ENCODE results near the gene TYW1.
A peak's percentile ranks its signal among the peaks of the same experiment; 100 is the strongest.
"Not testable (repeated sequence)": the region's sequence is repeated elsewhere in the genome, so short reads cannot be mapped to it uniquely, and the experiment has no call there.

The TYW1 gene, protein sequence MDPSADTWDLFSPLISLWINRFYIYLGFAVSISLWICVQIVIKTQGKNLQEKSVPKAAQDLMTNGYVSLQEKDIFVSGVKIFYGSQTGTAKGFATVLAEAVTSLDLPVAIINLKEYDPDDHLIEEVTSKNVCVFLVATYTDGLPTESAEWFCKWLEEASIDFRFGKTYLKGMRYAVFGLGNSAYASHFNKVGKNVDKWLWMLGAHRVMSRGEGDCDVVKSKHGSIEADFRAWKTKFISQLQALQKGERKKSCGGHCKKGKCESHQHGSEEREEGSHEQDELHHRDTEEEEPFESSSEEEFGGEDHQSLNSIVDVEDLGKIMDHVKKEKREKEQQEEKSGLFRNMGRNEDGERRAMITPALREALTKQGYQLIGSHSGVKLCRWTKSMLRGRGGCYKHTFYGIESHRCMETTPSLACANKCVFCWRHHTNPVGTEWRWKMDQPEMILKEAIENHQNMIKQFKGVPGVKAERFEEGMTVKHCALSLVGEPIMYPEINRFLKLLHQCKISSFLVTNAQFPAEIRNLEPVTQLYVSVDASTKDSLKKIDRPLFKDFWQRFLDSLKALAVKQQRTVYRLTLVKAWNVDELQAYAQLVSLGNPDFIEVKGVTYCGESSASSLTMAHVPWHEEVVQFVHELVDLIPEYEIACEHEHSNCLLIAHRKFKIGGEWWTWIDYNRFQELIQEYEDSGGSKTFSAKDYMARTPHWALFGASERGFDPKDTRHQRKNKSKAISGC

DNA sequence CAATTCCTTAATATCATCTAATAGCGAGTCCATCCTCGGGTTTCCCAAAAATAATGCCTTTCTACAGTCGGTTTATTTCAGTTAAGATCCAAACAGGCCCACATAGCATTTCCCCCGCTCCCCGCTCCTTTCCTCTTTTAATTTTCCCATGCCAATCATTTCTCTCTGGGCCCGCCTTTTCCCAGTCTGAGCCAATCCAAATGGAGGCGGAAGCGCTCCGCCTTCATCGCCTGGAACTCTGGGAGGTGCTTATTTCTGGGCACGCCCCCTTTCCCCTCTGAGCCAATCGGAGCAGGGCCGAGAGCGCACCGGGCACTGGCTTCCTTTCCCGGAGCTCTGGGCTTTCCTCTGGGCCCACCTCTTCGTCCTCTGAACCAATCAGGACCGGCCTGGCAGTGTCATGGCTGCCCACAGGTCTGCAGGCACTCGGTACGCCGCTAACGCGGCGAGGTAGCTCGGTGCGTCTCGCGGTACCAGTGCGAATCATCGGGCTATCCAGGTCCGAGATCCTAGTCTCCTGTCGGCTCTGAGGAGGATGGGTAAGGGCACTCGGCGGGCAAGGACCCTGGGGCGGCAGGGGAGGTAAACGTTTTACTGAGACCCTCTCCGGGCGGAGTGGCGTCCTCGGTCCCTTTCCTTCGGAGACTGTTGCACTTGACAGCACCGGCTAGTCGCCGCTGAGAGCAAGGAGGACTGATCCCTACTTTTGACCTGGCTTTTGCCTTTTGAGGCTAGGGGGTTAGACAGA lies at the start of gene TYW1:
Gene TYW1 (plus strand): TSS at position 390 of the 748 bp plus-strand sequence. CDS start 146 bp downstream, at position 536.
- peaks cover 19% of the 10 kb centered on the region for H3K36me3 Mint-ChIP-seq (ENCODE audit: low read depth)
- H3K9me3 Mint-ChIP-seq, H3K27me3 Mint-ChIP-seq: not testable (repeated sequence)
- peak within 1 kb of the TSS; percentile 98 for H3K4me3 Mint-ChIP-seq
- peak within 1 kb of the TSS; percentile 97 for H3K27ac Mint-ChIP-seq
- peak; percentile 96 for ATAC-seq
- H3K4me1 Mint-ChIP-seq = peaks cover 39% of the 10 kb centered on the region
- DNase-seq = peak; percentile 98

- no peaks in the 10 kb centered on the region for H3K4me1 Mint-ChIP-seq
- no peaks in the 10 kb centered on the region for H3K27me3 Mint-ChIP-seq
- peaks cover 41% of the 10 kb centered on the region for H3K36me3 Mint-ChIP-seq (ENCODE audit: low read depth)
- no peak overlapping the region for H3K27ac Mint-ChIP-seq
- ATAC-seq = no peak
- no peaks in the 10 kb centered on the region for H3K9me3 Mint-ChIP-seq
- DNase-seq = no peak
- no peak overlapping the region for H3K4me3 Mint-ChIP-seq
Observed at GRCh38 chr7:66948480-66949109, 48.0 kb upstream of the TYW1 start.

DNA sequence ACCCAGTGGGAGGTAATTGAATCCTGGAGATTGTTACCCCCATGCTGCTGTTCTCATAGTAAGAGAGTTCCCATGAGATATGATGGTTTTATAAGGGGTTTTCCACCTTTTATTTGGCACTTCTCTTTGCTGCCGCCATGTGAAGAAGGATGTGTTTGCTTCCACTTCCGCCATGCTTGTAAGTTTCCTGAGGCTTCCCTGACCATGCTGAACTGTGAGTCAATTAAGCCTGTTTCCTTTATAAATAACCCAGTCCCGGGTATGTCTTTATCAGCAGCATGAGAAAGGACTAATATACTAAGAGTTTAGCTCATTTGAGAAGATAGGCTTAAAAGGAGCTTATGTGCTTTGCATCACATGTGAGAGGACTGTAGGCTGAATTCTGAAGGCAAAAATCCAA lies 46.3 kb upstream of the TYW1 start:
- DNase-seq = no peak
- no peaks in the 10 kb centered on the region for H3K27me3 Mint-ChIP-seq
- peaks cover 34% of the 10 kb centered on the region for H3K36me3 Mint-ChIP-seq (ENCODE audit: low read depth)
- no peaks in the 10 kb centered on the region for H3K9me3 Mint-ChIP-seq
- ATAC-seq = no peak
- no peak overlapping the region for H3K4me3 Mint-ChIP-seq
- H3K27ac Mint-ChIP-seq = no peak overlapping the region
- no peaks in the 10 kb centered on the region for H3K4me1 Mint-ChIP-seq

- Mint-ChIP-seq H3K4me1 (no peaks in the 10 kb centered on the region), H3K27me3 (no peaks in the 10 kb centered on the region), H3K4me3 (no peak overlapping the region), H3K36me3 (ENCODE audit: low read depth) (peaks cover 34% of the 10 kb centered on the region), H3K9me3 (no peaks in the 10 kb centered on the region), H3K27ac (no peak overlapping the region)
- no peak for DNase-seq
- no peak for ATAC-seq
Observed at GRCh38 chr7:66950763-66951162, 45.9 kb upstream of the TYW1 start.

DNA sequence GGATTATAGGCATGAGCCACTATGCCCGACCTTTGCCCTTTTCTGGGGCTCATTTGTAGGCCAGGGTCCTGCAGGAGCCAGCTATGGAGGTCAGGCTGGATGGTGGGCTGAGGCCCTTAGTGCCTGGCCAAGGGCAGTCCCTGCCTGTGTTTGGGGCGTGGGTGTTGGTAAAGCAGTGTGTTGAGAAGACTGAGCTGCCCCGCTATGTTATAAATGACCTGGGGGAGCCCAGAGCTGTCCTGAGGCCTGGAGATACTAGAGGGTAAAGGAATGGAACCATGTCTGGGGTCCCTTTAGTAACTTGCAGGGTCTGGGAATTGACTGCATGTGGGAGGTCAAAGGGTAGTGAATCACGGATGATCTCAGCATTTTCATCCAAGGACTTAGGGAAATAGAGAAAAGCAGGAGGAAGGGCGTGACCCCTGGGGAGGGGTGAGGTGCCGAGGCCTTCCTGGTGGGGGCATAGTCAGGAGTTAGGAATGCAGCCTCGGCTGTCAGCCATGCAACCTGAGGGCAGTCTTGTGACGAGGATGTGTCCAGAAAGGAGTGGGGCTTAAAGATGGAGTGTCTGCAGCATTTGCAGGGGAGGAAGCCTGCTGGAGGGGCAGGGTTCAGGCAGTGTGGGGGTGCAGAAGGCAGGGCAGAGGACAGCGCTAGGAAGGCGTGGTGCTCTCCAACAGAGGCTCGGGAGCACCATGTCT lies 44.1 kb upstream of the TYW1 start:
- no peaks in the 10 kb centered on the region for H3K9me3 Mint-ChIP-seq
- no peak for DNase-seq
- no peaks in the 10 kb centered on the region for H3K4me1 Mint-ChIP-seq
- no peak for ATAC-seq
- peaks cover 41% of the 10 kb centered on the region for H3K36me3 Mint-ChIP-seq (ENCODE audit: low read depth)
- no peak overlapping the region for H3K27ac Mint-ChIP-seq
- H3K4me3 Mint-ChIP-seq = no peak overlapping the region
- no peaks in the 10 kb centered on the region for H3K27me3 Mint-ChIP-seq

- DNase-seq (no peak), ATAC-seq (no peak)
- Mint-ChIP-seq H3K4me3 (no peak overlapping the region), H3K27ac (no peak overlapping the region), H3K9me3 (no peaks in the 10 kb centered on the region), H3K4me1 (no peaks in the 10 kb centered on the region), H3K36me3 (ENCODE audit: low read depth) (peaks cover 47% of the 10 kb centered on the region), H3K27me3 (no peaks in the 10 kb centered on the region)
Observed at GRCh38 chr7:66953044-66953427, 43.6 kb upstream of the TYW1 start.

DNA sequence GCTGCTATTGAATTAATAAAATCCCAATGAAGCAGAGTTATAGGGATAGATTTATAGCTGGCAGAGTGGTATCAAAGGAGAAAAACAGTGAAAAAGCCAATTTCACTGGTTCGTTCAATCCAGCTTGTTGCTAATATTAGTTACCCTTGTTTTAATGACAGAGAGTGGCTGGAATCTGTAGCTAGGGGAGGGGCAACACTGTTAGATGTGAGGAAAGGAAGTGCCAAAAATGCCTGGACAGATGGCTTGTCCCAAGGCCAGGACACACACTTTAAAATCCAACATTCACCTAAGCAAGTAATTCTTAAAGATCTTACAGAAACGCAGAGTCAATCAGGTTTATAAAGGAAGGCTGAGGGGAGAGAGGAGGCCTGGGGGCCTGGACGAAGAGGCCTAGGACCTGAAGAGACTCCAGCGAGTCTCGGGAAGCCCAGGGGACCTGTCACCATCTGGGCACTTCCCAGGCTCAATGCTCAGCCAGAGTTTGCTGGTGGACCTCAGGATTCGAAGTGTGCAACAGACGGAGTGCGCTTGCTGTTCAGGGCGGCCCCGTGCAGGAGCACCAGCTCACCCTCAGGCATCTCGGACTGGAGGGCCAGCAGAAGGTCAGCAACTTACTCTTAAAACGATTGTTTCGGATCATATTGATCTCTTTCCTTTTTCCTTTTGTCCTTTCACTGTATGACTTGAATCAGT lies 38.9 kb upstream of the TYW1 start:
- H3K4me3 Mint-ChIP-seq = no peak overlapping the region
- H3K4me1 Mint-ChIP-seq = no peaks in the 10 kb centered on the region
- no peak overlapping the region for H3K27ac Mint-ChIP-seq
- no peaks in the 10 kb centered on the region for H3K27me3 Mint-ChIP-seq
- ATAC-seq (no peak), DNase-seq (no peak)
- no peaks in the 10 kb centered on the region for H3K9me3 Mint-ChIP-seq
- peaks cover 39% of the 10 kb centered on the region for H3K36me3 Mint-ChIP-seq (ENCODE audit: low read depth)

- no peak overlapping the region for H3K27ac Mint-ChIP-seq
- peaks cover 33% of the 10 kb centered on the region for H3K36me3 Mint-ChIP-seq (ENCODE audit: low read depth)
- no peak for ATAC-seq
Observed at GRCh38 chr7:66958538-66959350, 37.9 kb upstream of the TYW1 start.

DNA sequence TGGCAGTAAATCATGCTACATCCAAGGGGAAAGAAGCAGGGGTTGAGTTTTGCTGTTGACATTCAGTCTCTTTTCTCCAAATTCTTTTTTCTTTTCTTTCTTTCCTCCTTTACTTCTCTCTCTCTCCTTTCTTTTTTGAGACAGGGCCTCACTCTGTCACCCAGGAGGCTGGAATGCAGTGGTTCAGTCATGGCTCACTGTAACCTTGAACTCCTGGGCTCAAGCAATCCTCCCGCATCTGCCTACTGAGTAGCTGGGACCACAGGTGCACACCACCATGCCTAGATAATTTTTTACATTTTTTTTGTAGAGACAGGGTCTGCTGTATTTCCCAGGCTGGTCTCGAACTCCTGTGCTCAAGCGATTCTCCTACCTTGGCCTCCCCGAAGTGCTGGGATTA lies 36.4 kb upstream of the TYW1 start:
- no peaks in the 10 kb centered on the region for H3K4me1 Mint-ChIP-seq
- H3K36me3 Mint-ChIP-seq (ENCODE audit: low read depth) = peaks cover 28% of the 10 kb centered on the region
- ATAC-seq (no peak), DNase-seq (no peak)
- no peak overlapping the region for H3K27ac Mint-ChIP-seq
- H3K9me3 Mint-ChIP-seq = no peaks in the 10 kb centered on the region
- H3K4me3 Mint-ChIP-seq = no peak overlapping the region
- H3K27me3 Mint-ChIP-seq = no peaks in the 10 kb centered on the region

More at GRCh38 chr7:66958538-66959350, 37.9 kb upstream of the TYW1 start:
- Mint-ChIP-seq H3K4me3 (no peak overlapping the region), H3K4me1 (no peaks in the 10 kb centered on the region), H3K27me3 (no peaks in the 10 kb centered on the region), H3K9me3 (no peaks in the 10 kb centered on the region)
- DNase-seq = no peak

DNA sequence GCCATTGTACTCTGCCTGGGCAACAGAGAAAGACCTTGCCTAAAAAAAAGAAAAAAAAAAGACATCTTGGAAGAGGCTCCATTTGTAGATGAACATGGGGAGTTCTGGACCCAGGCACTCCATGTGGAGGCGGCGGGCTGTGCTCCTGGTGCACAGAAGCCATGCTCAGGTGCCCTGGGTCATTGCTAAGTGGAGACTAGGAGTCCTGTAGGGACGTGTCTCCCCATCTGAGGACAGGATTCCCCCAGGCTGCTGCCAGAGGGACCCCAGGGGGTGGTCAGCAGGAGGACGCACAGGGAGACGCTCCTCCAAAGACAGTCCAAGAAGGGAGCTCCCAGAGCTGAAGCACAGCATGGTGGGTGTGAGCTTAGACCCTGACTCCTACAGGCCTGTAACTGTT lies 35.5 kb upstream of the TYW1 start:
- H3K4me3 Mint-ChIP-seq = no peak overlapping the region
- no peaks in the 10 kb centered on the region for H3K27me3 Mint-ChIP-seq
- no peak for DNase-seq
- no peak overlapping the region for H3K27ac Mint-ChIP-seq
- H3K9me3 Mint-ChIP-seq = no peaks in the 10 kb centered on the region
- H3K4me1 Mint-ChIP-seq = no peaks in the 10 kb centered on the region
- H3K36me3 Mint-ChIP-seq (ENCODE audit: low read depth) = peaks cover 23% of the 10 kb centered on the region
- no peak for ATAC-seq

GRCh38 chr7:66964411-66964810 lies 32.2 kb upstream of the TYW1 start:
- no peaks in the 10 kb centered on the region for H3K9me3 Mint-ChIP-seq
- ATAC-seq (no peak), DNase-seq (no peak)
- peaks cover 5% of the 10 kb centered on the region for H3K4me1 Mint-ChIP-seq
- H3K4me3 Mint-ChIP-seq = no peak overlapping the region
- H3K36me3 Mint-ChIP-seq (ENCODE audit: low read depth) = peaks cover 6% of the 10 kb centered on the region
- no peaks in the 10 kb centered on the region for H3K27me3 Mint-ChIP-seq
- no peak overlapping the region for H3K27ac Mint-ChIP-seq

DNA sequence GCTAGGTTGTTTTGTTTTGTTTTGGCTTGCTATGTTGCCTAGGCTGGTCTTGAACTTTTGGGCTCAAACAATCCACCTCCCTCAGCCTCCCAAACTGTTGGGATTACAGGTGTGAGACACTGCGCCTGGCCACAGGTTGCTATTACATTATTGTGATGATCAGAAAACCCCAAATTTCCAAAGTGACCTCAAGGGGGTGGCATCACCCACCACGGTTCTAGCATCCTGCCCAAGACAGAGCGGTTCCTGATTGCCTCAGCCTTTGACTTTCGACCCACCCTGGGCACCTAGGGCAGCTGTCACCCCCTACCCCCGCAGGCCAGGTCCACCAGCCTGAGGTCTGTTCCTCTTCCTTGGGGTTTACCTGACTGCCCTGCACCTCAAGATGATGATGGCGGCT lies 29.6 kb upstream of the TYW1 start:
- Mint-ChIP-seq H3K27me3 (no peaks in the 10 kb centered on the region), H3K4me1 (peaks cover 5% of the 10 kb centered on the region), H3K36me3 (ENCODE audit: low read depth) (no peaks in the 10 kb centered on the region)

GRCh38 chr7:66969001-66969400 lies 27.6 kb upstream of the TYW1 start:
- H3K27me3 Mint-ChIP-seq; H3K36me3 Mint-ChIP-seq (ENCODE audit: low read depth); H3K4me1 Mint-ChIP-seq; ATAC-seq; H3K27ac Mint-ChIP-seq; H3K9me3 Mint-ChIP-seq; DNase-seq; H3K4me3 Mint-ChIP-seq: not testable (repeated sequence)

More for the DNA sequence above, 29.6 kb upstream of the TYW1 start:
- H3K27ac Mint-ChIP-seq = no peak overlapping the region
- no peaks in the 10 kb centered on the region for H3K9me3 Mint-ChIP-seq
- DNase-seq = no peak
- H3K4me3 Mint-ChIP-seq = no peak overlapping the region
- peak; percentile 38 for ATAC-seq
